T-helper 17 cell (primary cell): Measurements from ENCODE around the gene MMP12. TPM values are rescaled to one million over a fixed set of nuclear protein-coding genes. Genes with fewer than 3 reads are reported as not detected.

ENCODE experiments used
- total RNA-seq, 4 donors: library from RNA in 2 of 4; stranded (reverse) in 2 of 4; gene quantifications; one replicate each; pipeline ENCODE4 v1.2.3 and lab custom pipeline; 2022 to 2026

MMP12 gene
- total RNA-seq, 2 donors from 2014 or later, result not detected

Other genes starting within 250 kb of the MMP12 start
- gene MMP20, start 249.7 kb downstream of the MMP12 start, total RNA-seq, result not detected
- gene MMP27, start 169.2 kb downstream of the MMP12 start, total RNA-seq, result not detected
- not detected for gene MMP8, start 150.0 kb downstream of the MMP12 start, total RNA-seq
- gene MMP10, start 94.4 kb downstream of the MMP12 start, total RNA-seq, result not detected
- gene MMP1, start 76.8 kb downstream of the MMP12 start, total RNA-seq, result under 1 TPM in 1 of 2 donors, not detected in 1; 0.16 TPM
- not detected for gene MMP3, start 31.4 kb downstream of the MMP12 start, total RNA-seq
- gene MMP13, start 80.8 kb upstream of the MMP12 start, total RNA-seq, result not detected
- gene DCUN1D5, start 217.2 kb upstream of the MMP12 start, total RNA-seq, result 10 to 100 TPM; 13.9 to 14.0 TPM
- gene DYNC2H1, start 234.4 kb upstream of the MMP12 start, total RNA-seq, result 1 to 10 TPM; 2.2 to 3.6 TPM